MG63 (cell line): ENCODE results near the gene TMEM37. TPM values are rescaled to one million over a fixed set of nuclear protein-coding genes. Genes with fewer than 3 reads are reported as not detected.

Experiments used
- DNase-seq: peaks from one replicate; pipeline ENCODE4 v3.0.0-alpha.2; 2020
- H3K27me3 ChIP-seq: fragments of 250-450 bp; sonication (Bioruptor Pico); 2 replicates; pipeline ENCODE4 v1.5.1; 2020; ENCODE audit warnings: mild to moderate bottlenecking, moderate library complexity
- H3K36me3 ChIP-seq: fragments of 250-450 bp; sonication (Bioruptor Pico); 2 replicates; pipeline ENCODE4 v1.5.1; 2020; ENCODE audit warnings: mild to moderate bottlenecking, moderate library complexity
- H3K4me3 ChIP-seq: fragments of 250-450 bp; sonication (Bioruptor Pico); 2 replicates; pipeline ENCODE4 v1.5.1; 2020; ENCODE audit warnings: mild to moderate bottlenecking, moderate library complexity
- H3K9me3 ChIP-seq: fragments of 250-450 bp; sonication (Bioruptor Pico); 2 replicates; pipeline ENCODE4 v1.5.1; 2020; ENCODE audit warnings: mild to moderate bottlenecking, moderate library complexity
- total RNA-seq: library from RNA; depleted of rRNA; stranded (reverse); fragments of >200 nt; shearing (Covaris generic); gene quantifications from 2 replicates; pipeline ENCODE4 v1.2.3, GENCODE V29; 2014; ENCODE audit warnings: low replicate concordance

Gene TMEM37
- total RNA-seq, 1 experiment from 2014 or later, result 0.56 TPM

GRCh38 chr2:119426801-119427395, 4.8 kb upstream of the TMEM37 start:
- Histone ChIP-seq H3K4me3 (no peak overlapping the region), H3K9me3 (no peaks in the 10 kb centered on the region), H3K27me3 (no peaks in the 10 kb centered on the region), H3K36me3 (no peaks in the 10 kb centered on the region)
- peak; percentile 8 for DNase-seq

GRCh38 chr2:119427756-119428155, 3.9 kb upstream of the TMEM37 start:
- H3K4me3 ChIP-seq, result no peak overlapping the region
- H3K9me3 ChIP-seq, result no peaks in the 10 kb centered on the region
- no peaks in the 10 kb centered on the region for H3K27me3 ChIP-seq
- H3K36me3 ChIP-seq, result no peaks in the 10 kb centered on the region
- no peak for DNase-seq

- Histone ChIP-seq H3K36me3 (no peaks in the 10 kb centered on the region), H3K9me3 (no peaks in the 10 kb centered on the region), H3K27me3 (no peaks in the 10 kb centered on the region), H3K4me3 (no peak overlapping the region)
- DNase-seq, result no peak
These were observed 3.0 kb upstream of the TMEM37 start for GRCh38 chr2:119428488-119429224.

- Histone ChIP-seq H3K27me3 (no peaks in the 10 kb centered on the region), H3K36me3 (no peaks in the 10 kb centered on the region), H3K9me3 (no peaks in the 10 kb centered on the region), H3K4me3 (no peak overlapping the region)
- DNase-seq, result no peak
These were observed 2.3 kb upstream of the TMEM37 start for GRCh38 chr2:119429225-119429981.

- Histone ChIP-seq H3K27me3 (no peaks in the 10 kb centered on the region), H3K36me3 (no peaks in the 10 kb centered on the region), H3K4me3 (no peak overlapping the region), H3K9me3 (no peaks in the 10 kb centered on the region)
- DNase-seq, result no peak
These were observed 1.6 kb upstream of the TMEM37 start for GRCh38 chr2:119430023-119430498.

GRCh38 chr2:119431976-119432850, 559 bp downstream of the TMEM37 start:
- Histone ChIP-seq H3K36me3 (no peaks in the 10 kb centered on the region), H3K9me3 (no peaks in the 10 kb centered on the region), H3K27me3 (no peaks in the 10 kb centered on the region), H3K4me3 (peak overlapping the region; percentile 46)
- DNase-seq, result no peak

GRCh38 chr2:119432851-119433522, 1.3 kb downstream of the TMEM37 start:
- DNase-seq, result no peak
- H3K9me3 ChIP-seq, result no peaks in the 10 kb centered on the region
- H3K4me3 ChIP-seq, result no peak overlapping the region
- H3K27me3 ChIP-seq, result no peaks in the 10 kb centered on the region
- no peaks in the 10 kb centered on the region for H3K36me3 ChIP-seq

GRCh38 chr2:119433636-119434327, 2.1 kb downstream of the TMEM37 start:
- Histone ChIP-seq H3K4me3 (no peak overlapping the region), H3K27me3 (no peaks in the 10 kb centered on the region), H3K9me3 (no peaks in the 10 kb centered on the region), H3K36me3 (no peaks in the 10 kb centered on the region)
- DNase-seq, result no peak

GRCh38 chr2:119434664-119435063, 3.0 kb downstream of the TMEM37 start:
- Histone ChIP-seq H3K36me3 (no peaks in the 10 kb centered on the region), H3K4me3 (no peak overlapping the region), H3K27me3 (no peaks in the 10 kb centered on the region), H3K9me3 (no peaks in the 10 kb centered on the region)
- no peak for DNase-seq

GRCh38 chr2:119435081-119435952, 3.7 kb downstream of the TMEM37 start:
- Histone ChIP-seq H3K27me3 (no peaks in the 10 kb centered on the region), H3K9me3 (no peaks in the 10 kb centered on the region), H3K4me3 (no peak overlapping the region), H3K36me3 (no peaks in the 10 kb centered on the region)
- no peak for DNase-seq

- Histone ChIP-seq H3K36me3 (no peaks in the 10 kb centered on the region), H3K27me3 (no peaks in the 10 kb centered on the region), H3K9me3 (no peaks in the 10 kb centered on the region), H3K4me3 (no peak overlapping the region)
- DNase-seq, result no peak
These were observed 4.3 kb downstream of the TMEM37 start for GRCh38 chr2:119435953-119436297.

GRCh38 chr2:119436993-119437772, 5.5 kb downstream of the TMEM37 start:
- Histone ChIP-seq H3K36me3 (no peaks in the 10 kb centered on the region), H3K4me3 (no peak overlapping the region), H3K9me3 (no peaks in the 10 kb centered on the region), H3K27me3 (no peaks in the 10 kb centered on the region)
- no peak for DNase-seq

GRCh38 chr2:119438128-119438656, 6.5 kb downstream of the TMEM37 start:
- Histone ChIP-seq H3K4me3 (no peak overlapping the region), H3K36me3 (no peaks in the 10 kb centered on the region), H3K27me3 (no peaks in the 10 kb centered on the region), H3K9me3 (no peaks in the 10 kb centered on the region)
- no peak for DNase-seq

- no peak for DNase-seq
- Histone ChIP-seq H3K4me3 (no peak overlapping the region), H3K27me3 (no peaks in the 10 kb centered on the region), H3K9me3 (no peaks in the 10 kb centered on the region), H3K36me3 (no peaks in the 10 kb centered on the region)
These were observed 7.2 kb downstream of the TMEM37 start for GRCh38 chr2:119438726-119439284.
